GM18508 (cell line): ENCODE measurements around the gene TIPRL.

Source experiments
- ATAC-seq: cut with Tn5 transposase; IDR thresholded peaks from one replicate; pipeline ENCODE4 v1.9.1; 2021; ENCODE audit warnings: moderate number of reproducible peaks; ENCODE audit not compliant: insufficient read depth, unreplicated experiment

TIPRL gene

GRCh38 chr1:168243636-168244212 lies 65.0 kb downstream of the TIPRL start:
- no peak for ATAC-seq

GRCh38 chr1:168245042-168245441 lies 66.3 kb downstream of the TIPRL start:
- no peak for ATAC-seq

- no peak for ATAC-seq
These were observed 67.7 kb downstream of the TIPRL start for GRCh38 chr1:168246506-168246905.
